Subcutaneous adipose tissue (tissue), 4 donors: ENCODE results near the gene SEC61G. TPM values are rescaled to one million over a fixed set of nuclear protein-coding genes. Genes with fewer than 3 reads are reported as not detected.

Source experiments
- total RNA-seq, 4 donors: library from RNA; depleted of rRNA; stranded (reverse); fragments of >200 nt; gene quantifications; one replicate each; pipeline ENCODE4 v1.1.0, GENCODE V29; 2016
- TF ChIP-seq, protein P1 (sequence below): fragments of 450-650 bp; IDR thresholded peaks from one replicate; pipeline ENCODE4 v1.5.1; 2016; ENCODE audit warnings: low read depth, mild to moderate bottlenecking, control low read depth, antibody characterized with exemption, moderate library complexity

SEC61G gene
- total RNA-seq, 4 donors from 2014 or later = 177 to 342 (median 218) TPM

DNA sequence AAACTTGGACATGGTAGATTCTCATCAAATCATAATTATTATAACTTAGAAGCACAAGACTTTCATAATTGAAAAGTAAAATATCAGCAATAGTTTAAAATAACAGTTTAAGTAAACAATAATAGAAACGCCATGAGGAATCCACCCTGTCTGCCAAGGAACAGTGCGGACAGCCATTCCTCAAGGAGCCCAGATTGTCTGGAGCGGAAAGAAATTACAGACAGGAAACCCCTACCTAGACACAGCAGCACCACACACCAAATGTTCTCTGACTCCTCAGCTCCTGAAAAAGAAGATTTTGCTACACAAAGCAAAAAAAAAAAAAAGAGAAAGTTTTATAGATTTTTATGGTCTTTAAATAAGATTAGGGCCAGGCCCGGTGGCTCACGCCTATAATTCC, 21.5 kb upstream of the SEC61G start:
- TF ChIP-seq, protein P1, sequence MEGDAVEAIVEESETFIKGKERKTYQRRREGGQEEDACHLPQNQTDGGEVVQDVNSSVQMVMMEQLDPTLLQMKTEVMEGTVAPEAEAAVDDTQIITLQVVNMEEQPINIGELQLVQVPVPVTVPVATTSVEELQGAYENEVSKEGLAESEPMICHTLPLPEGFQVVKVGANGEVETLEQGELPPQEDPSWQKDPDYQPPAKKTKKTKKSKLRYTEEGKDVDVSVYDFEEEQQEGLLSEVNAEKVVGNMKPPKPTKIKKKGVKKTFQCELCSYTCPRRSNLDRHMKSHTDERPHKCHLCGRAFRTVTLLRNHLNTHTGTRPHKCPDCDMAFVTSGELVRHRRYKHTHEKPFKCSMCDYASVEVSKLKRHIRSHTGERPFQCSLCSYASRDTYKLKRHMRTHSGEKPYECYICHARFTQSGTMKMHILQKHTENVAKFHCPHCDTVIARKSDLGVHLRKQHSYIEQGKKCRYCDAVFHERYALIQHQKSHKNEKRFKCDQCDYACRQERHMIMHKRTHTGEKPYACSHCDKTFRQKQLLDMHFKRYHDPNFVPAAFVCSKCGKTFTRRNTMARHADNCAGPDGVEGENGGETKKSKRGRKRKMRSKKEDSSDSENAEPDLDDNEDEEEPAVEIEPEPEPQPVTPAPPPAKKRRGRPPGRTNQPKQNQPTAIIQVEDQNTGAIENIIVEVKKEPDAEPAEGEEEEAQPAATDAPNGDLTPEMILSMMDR = no peak

DNA sequence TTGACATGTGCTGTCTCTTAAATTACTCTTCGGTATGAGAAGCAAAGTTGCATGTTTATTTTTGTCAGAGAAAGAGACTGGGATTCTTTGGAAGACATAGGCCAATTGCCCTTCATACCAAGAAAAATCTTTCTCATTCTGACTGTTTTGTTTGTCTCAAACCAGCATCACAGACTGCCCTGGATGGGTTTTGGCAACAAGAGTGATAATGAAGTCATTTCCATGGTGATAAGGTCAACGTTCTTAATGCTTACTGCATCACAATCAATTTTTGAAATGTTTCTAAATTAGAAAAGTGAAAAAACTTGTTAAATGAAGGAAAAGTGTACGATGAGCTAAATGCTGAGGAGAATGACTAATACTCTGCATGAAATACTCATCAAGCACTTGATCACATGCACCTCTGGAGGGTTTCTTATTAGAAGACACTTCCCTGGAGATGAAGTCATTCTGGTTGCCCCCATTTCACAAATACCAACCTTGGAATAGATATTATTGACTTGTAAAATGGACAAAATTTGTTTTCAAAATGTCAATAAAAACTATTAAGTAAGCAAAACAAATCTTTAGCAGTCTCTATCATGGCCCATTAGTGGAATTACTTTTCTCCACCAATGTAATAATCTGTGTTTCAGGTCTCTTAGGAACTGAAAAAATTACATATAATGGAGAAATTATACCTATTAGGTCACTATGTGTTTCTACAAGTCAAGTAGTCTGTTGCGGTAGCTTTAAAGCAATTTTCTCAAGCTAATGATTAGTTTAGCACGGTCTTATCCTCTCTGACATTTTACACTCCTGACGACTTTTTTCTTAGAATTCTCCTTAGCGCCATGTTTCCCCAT, 19.9 kb upstream of the SEC61G start:
- TF ChIP-seq, protein P1 = no peak

DNA sequence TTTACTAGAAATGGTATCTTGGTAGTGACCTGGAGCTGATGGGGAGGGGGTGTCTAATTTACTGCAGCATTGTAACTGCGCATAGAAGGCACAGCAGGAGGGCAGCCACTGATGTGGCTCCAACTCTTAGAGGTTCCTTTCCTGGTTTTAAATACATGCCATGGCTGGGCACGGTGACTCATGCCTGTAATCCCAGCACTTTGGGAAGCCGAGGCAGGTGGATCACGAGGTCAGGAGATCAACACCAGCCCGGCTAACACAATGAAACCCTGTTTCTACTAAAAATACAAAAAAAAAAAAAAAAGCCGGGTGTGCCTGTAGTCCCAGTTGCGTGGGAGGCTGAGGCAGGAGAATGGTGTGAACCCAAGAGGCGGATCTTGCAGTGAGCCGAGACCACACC, 19.2 kb upstream of the SEC61G start:
- TF ChIP-seq, protein P1 = no peak

DNA sequence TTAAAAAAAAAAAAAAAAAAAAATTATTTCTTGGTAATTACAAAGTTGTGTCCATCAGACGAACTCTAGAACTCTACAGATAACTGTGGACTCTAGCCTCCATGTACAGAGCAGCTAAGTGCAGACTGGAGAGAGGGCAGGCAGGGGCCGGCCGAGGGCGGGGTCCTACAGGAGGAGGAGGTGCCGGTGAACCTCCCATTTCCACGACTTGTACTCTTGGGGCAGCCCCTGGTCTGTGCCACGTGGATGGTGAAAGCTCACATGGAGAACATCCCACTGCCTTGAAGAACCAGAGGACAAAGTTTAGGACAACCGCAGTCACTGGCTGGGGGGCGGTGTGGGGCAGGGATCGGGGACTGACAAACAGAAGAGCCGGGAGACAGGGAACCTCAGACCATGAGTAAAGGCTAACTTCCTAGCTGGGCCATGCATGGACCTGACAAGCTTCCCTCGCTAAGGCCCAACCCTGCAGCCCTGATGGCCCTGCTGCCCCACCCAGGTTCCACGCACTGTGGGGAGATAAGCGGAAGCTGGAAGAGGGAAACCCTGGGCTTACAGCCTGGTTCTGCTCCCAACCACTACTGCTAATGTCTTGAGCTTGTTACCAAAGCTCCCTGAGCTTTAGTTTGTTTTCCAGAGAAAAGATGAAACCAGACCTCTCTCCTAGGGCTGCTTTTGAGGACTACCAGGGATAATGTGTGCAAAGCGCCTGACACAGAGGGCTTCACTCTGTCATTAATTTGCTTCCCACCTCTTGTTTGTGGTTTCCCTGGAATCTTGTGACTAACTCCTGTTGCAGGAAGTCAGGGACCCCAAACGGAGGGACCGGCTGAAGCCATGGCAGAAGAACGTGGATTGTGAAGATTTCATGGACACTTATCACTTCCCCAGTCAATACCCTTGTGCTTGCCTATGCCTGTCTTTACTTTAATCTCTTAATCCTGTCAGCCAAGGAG, 16.1 kb upstream of the SEC61G start:
- TF ChIP-seq, protein P1 = no peak

DNA sequence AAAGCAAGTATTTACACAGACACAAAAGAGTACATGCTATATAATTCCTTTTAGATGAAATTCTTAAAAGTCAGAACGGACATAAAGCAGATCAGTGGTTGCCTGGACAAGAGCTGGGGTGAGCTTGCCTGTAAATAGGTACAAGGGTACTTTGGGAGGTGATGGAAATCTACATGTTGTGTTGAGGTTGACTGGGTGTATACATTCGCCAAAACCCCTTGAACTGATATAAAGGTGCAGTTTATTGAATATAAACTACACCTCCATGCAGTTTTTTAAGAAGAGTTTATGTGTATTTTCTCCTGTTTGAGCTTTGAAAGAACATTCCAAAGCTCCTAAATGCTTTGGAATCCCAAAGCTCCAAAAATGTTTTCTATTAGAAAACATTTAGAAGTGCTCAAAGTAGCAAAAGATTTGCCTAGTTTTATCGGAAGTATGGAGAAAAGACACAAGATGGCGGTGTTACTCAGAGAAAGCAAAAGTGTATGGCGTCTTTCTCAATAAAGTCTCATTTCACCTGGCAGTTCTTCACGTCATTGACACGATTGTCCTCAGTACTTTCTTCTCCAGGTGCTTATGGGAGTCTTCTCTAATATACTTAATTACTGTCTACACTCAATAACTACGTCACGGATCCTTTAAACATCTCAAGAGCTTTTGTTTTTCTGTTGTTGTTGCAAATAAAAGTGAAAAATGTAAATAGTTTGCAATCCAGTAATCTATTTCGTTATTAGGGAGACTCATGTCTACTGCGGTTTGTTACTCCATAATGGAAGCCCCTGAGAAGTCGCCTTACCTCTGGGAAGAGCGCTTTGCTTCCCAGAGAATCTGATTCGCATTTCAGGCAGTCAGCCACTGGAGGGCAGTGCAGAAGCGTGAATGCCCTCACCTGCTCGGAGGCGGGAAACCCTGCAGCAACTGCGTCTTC, 14.7 kb upstream of the SEC61G start:
- TF ChIP-seq, protein P1 = no peak

DNA sequence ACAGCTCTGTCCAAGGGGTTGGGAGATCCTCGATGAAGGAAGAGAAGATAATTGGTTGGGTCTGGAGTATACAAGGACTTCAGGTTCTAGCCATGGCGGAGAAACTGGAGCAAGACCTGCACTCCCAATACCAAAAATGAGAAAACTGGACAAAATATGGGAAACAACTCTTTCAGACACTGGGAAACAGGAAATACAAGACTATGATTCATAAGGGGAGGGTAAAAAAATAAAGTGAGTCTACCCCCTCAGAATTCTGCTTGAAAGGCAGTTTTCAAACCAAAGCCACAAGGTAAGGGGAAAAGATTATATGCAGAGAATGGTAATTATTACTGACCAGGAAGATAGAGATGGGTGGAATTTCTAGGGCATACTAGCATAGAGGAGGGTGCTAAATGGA, 10.2 kb upstream of the SEC61G start:
- TF ChIP-seq, protein P1 = no peak
